NCI-H345 treated with DMSO at 0.1 percent for 48 hours (cell line): Measurements from ENCODE around the gene ARPC1B.
A peak's percentile ranks its signal among the peaks of the same experiment; 100 is the strongest.
"Not testable (repeated sequence)": the region's sequence is repeated elsewhere in the genome, so short reads cannot be mapped to it uniquely, and the experiment has no call there.

Source experiments
- DNase-seq: peaks from one replicate; lab custom pipeline; 2025; ENCODE audit not compliant: unreplicated experiment; lab: John Stamatoyannopoulos, UW

Gene ARPC1B

GRCh38 chr7:99366646-99367045, 7.9 kb upstream of the ARPC1B start:
- no peak for DNase-seq

GRCh38 chr7:99368750-99369389, 5.7 kb upstream of the ARPC1B start:
- DNase-seq, result no peak

DNA sequence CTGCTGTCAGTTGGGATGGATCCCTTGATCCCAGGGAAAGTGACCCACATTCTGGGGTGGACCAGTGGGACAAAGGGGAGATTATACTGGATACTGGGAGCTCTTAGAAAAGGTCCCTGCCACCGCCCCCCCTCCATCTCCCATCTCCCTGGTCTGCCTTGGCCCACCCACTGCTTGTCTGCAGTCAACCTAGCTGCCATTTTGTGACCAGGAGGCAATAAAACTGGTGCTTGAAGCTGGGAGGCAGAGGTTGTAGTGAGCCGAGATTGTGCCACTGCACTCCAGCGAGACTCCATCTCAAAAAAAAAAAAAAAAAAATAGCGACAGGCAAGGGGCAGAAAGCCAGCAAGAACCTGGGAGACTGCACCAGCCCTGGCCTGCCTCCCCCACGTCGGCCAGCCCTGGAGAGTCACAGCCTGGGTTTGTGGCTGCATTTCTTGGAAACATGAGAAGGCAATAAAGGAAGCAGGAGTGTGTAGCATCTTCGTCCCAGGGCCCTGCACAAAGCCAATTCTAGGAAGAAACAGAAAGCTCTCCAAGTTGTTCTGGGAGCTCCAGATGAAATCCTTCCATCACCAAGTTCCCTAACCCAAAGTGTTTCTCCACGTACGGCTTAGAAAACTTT, 4.7 kb upstream of the ARPC1B start:
- DNase-seq, result no peak

DNA sequence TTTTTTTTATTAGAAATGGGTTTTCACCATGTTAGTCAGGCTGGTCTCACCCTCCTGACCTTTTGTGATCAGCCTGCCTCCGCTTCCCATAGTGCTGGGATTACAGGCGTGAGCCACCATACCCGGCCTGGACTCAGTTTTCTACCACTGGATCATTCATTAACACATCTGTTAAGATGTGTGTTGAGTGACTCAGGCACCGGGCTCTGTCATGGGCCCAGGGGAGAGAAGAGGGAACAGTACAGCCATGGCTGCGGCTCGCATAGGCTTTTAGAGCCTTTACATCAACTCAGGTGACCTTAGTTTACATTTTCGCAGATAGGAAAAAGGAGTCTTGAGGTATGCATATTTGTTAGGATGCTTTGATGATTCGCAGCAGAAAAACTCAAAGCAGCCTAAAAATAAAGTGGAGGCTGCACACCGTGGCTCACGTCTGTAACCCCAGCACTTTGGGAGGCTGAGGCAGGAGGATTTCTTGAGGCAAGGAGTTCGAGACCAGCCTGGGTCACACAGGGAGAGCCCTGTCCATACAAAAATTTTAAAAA, 3.1 kb upstream of the ARPC1B start:
- DNase-seq, result no peak

DNA sequence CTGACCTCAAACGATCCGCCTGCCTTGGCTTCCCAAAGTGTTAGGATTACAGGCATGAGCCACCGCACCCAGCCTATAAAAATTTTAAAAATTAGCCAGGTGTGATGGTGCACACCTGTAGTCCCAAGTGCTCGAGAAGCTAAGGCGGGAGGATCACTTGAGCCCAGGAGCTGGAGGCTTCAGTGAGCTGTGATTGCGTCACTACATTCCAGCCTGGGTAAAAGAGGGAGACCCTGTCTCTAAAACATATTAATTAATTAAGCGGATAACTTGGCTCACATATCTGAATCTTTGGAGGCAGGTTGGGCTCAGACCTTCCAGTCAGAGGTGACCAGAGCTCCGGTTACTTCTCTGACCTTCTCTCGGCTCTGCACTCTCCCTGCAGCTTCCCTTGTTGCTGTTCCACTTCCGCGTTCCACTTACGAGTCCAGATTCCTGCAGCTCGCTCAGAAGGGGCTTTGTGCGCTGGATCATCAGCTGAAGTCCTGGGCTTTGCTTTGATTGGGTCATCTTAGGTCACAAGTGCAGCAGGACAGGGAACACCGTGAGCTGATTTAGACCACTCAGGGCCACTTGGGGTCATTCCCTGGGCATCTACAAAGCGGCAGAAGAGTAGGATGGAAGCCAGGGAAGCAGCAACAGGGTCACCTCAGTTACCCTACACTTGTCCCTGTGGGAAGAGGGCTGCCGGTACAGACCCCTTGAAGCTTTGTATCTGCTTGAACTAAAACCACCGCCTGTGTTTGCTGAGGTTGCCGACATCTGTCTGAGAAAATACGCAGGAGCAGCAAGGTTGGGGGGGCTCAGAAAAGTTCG, 2.0 kb upstream of the ARPC1B start:
- no peak for DNase-seq

DNA sequence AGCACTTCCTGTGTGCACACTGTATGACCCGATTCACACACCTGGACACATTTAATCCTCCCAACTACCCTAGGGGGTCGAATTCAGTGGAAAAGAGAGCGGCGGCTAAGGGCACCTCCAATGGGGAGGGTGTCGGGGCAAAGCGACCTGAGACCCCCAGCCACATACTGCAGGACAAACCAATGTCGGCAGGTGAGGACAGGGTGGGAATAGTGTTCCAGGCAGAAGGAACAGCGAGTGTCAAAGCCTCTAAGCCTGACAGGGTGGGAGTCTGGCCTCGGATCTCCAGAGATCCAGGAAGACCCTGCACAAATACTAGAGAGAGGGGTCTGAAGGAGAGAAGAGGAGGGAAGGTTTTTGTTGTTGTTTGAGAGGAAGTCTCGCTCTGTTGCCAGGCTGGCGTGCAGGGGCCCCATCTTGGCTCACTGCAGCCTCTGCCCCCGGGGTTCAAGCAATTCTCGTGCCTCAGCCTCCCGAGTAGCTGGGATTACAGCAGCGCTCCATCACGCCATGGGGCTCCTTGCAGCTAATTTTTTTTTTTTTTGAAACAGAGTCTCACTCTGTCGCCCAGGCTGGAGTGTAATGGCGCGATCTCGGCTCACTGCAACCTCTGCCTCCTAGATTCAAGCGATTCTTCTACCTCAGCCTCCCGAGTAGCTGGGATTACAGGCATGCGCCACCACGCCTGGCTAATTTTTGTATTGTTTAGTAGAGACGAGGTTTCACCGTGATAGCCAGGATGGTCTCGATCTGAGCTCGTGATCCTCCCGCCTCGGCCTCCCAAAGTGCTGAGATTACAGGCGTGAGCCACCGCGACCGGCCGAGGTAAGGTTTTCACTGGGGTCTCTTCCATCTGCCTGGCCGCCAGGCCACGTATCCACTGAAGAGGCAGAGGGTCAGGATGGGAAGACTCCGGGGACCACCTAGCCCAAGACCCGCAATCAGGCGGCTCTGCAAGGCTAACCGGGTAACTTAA, 1.2 kb upstream of the ARPC1B start:
- no peak for DNase-seq

- DNase-seq, result peak; percentile 23
These were observed 709 bp downstream of the ARPC1B start for GRCh38 chr7:99375070-99375807.

DNA sequence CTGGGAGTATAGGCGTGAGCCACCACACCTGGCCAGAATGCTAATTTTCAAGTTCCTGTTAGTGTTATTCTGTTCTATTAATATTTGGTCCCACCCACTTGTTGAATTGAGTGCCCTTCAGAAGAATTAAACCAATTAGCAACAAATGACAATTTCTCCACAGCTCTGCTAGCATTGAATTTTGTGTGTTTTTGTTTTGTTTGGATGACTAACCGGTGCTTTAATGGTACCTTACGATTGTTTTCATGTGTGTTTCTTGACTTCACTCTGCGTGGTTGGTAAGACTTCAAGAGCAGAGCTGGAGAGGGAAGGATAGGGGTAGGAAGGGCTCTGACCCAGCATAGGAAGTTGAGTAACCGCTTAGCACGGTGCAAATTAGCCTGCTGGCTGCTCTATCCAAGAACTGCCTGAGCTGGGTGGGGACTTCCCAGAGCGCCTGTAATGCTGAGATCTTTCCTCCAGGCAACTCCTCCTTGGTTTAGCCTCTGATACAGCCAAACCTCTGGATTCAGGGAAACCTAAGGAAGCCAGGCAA, 4.6 kb downstream of the ARPC1B start:
- DNase-seq, result no peak

GRCh38 chr7:99379693-99380031, 5.1 kb downstream of the ARPC1B start:
- DNase-seq, result not testable (repeated sequence)

DNA sequence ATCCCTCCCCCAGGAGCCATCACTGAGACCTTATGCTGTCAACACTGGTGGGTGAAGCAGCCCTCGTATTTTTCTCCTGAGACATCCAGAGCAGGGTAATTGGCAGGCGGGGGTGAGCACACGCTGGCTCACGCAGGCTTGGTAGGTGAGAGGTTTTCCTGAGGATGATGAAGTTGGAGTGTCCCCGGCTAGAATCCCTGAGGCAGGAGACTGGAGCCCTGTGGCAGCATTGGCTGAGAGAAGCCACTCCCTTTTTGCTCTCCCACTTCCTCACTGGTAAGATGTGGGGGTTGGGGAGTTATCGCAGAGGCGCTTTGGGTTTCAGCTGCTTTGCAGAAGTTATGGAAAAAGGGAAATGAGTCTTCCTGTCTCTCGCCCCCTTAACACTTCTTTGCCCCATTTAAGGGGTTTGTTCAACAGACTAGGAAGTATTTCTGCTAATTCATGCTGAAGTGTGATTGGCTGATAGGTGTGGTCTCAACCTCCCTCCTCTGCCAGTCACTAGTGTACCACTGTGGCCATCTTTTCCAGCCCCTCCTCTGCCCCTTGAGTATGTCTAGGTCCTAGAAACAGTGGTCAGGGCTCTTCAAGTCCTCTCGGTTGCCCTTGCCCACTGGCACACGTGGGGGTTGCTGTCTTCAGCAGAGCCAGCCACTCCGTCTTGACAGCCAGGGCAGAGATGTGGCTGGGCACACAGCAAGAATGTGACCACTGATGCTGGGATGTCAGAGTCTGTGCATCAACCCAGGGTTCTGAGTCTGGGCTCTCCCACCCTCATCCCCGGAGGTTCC, 5.7 kb downstream of the ARPC1B start:
- DNase-seq, result no peak

- DNase-seq, result no peak
These were observed 6.5 kb downstream of the ARPC1B start for GRCh38 chr7:99380823-99381663.

- DNase-seq, result no peak
These were observed 7.1 kb downstream of the ARPC1B start for GRCh38 chr7:99381664-99382075.

GRCh38 chr7:99383203-99383602, 8.7 kb downstream of the ARPC1B start:
- DNase-seq, result no peak

GRCh38 chr7:99383791-99384370, 9.4 kb downstream of the ARPC1B start:
- DNase-seq, result no peak

GRCh38 chr7:99384523-99384922, 10.0 kb downstream of the ARPC1B start:
- DNase-seq, result no peak

DNA sequence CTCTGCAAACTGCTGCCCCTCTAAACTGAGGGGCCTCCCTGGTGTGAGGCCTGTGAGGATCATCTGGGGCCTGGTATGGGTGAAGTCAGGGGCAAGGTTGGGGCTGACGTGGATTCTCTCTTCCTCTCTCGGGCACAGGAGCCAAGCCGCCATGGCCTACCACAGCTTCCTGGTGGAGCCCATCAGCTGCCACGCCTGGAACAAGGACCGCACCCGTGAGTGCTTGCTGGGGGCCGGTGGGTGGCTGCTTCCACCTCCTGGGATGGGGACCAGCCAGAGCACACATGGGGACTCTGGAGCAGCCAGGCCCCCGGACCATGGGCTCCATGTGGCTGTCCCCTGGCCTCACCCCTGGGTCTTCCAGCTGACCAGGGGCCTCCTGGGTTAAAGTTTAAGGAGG, 11.0 kb downstream of the ARPC1B start:
- DNase-seq, result no peak

- DNase-seq, result no peak
These were observed 12.2 kb downstream of the ARPC1B start for GRCh38 chr7:99386584-99387238.
